Measurements from ENCODE around the gene RELL2. TPM values are rescaled to one million over a fixed set of nuclear protein-coding genes. Genes with fewer than 3 reads are reported as not detected.

RELL2 gene
- total RNA-seq, 2 experiments from 2014 or later: 28.0 to 43.1 TPM

DNA sequence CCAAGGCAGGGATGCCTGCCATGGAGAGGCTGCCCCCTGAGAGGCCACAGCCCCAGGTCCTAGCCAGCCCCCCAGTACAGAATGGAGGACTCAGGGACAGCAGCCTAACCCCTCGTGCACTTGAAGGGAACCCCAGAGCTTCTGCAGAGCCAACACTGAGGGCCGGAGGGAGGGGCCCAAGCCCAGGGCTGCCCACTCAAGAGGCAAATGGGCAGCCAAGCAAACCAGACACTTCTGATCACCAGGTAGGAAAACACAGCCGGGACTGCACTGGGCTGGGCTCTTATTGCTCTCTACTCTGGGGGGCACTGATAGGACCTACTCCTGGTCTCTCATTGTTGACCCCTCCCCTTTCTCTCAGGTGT, 3.2 kb downstream of the RELL2 start:
- H4K20me1 ChIP-seq (ENCODE audit: insufficient read depth, low read length): peaks cover 5% of the 10 kb centered on the region
- DNase-seq (ENCODE audit: low spot score): no peak
- peaks cover 23% of the 10 kb centered on the region for H3K79me2 ChIP-seq (ENCODE audit: insufficient read depth, low read depth, low read length)
- no peak overlapping the region for H2AFZ ChIP-seq (ENCODE audit: low read length)
- ChIA-PET CTCF (ENCODE audit: unreplicated experiment) (interaction anchor here (2.0 kb wide), 1 partner anchor 11 kb away, joined by 4 read pairs; the partner anchor contains the start of gene FCHSD1), POLR2A (no interaction called here)
- H3K9me2 ChIP-seq (ENCODE audit: insufficient read depth, low read length): no peaks in the 10 kb centered on the region
- BruUV-seq (replicated peaks): no TSS peak
- peaks cover 57% of the 10 kb centered on the region for H3K36me3 ChIP-seq (ENCODE audit: insufficient read depth, low read length)
- H3K4me2 ChIP-seq (ENCODE audit: low read length): no peak overlapping the region
- H3K27ac ChIP-seq (ENCODE audit: low read depth, low read length, poor library complexity, severe bottlenecking): no peak overlapping the region
- no peak for TF ChIP-seq EZH2phosphoT487 (IDR thresholded peaks at IDR 0.05; ENCODE audit: borderline replicate concordance, low read depth, low read length)
- TF ChIP-seq, protein P1, sequence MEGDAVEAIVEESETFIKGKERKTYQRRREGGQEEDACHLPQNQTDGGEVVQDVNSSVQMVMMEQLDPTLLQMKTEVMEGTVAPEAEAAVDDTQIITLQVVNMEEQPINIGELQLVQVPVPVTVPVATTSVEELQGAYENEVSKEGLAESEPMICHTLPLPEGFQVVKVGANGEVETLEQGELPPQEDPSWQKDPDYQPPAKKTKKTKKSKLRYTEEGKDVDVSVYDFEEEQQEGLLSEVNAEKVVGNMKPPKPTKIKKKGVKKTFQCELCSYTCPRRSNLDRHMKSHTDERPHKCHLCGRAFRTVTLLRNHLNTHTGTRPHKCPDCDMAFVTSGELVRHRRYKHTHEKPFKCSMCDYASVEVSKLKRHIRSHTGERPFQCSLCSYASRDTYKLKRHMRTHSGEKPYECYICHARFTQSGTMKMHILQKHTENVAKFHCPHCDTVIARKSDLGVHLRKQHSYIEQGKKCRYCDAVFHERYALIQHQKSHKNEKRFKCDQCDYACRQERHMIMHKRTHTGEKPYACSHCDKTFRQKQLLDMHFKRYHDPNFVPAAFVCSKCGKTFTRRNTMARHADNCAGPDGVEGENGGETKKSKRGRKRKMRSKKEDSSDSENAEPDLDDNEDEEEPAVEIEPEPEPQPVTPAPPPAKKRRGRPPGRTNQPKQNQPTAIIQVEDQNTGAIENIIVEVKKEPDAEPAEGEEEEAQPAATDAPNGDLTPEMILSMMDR (conservative IDR thresholded peaks at IDR 0.05; ENCODE audit: low read length): no peak
- intact Hi-C loops (cut with micrococcal nuclease; ENCODE audit: unreplicated experiment): no loop called here
- no peak overlapping the region for H3K4me3 ChIP-seq (ENCODE audit: low read depth, low read length, poor library complexity, severe bottlenecking)
- no peaks in the 10 kb centered on the region for H3K9me3 ChIP-seq (ENCODE audit: low read length)
- H3K4me1 ChIP-seq (ENCODE audit: insufficient read depth, low read length, poor library complexity, severe bottlenecking): peaks cover 20% of the 10 kb centered on the region

DNA sequence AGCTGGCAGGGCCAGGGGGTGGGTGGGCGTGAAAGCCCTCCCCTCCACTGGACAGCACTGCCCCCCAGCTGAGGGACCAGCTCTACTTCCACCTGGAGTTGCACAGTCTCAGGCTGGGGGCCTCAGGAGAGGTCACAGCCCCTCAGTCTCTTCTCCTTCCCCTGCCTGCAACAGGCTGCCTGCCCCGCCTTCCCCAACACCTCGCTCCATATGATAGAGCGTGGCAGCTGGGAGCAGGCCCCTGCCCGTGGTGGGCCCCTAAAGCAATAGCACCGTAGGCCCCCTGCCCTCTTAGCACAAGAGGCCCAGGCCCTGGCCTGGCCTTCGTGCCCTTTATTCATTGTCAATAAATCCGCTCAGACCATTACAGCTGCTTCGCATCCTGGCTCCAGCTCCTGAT, 3.9 kb downstream of the RELL2 start:
- Histone ChIP-seq H3K36me3 (ENCODE audit: insufficient read depth, low read length) (peaks cover 63% of the 10 kb centered on the region), H3K4me1 (ENCODE audit: insufficient read depth, low read length, poor library complexity, severe bottlenecking) (peaks cover 13% of the 10 kb centered on the region), H3K4me3 (ENCODE audit: low read depth, low read length, poor library complexity, severe bottlenecking) (no peak overlapping the region), H3K27ac (ENCODE audit: low read depth, low read length, poor library complexity, severe bottlenecking) (no peak overlapping the region), H3K9me2 (ENCODE audit: insufficient read depth, low read length) (no peaks in the 10 kb centered on the region), H3K4me2 (ENCODE audit: low read length) (no peak overlapping the region), H4K20me1 (ENCODE audit: insufficient read depth, low read length) (peaks cover 5% of the 10 kb centered on the region; the same call in 1 of the 2 replicates), H3K9me3 (ENCODE audit: low read length) (no peaks in the 10 kb centered on the region), H2AFZ (ENCODE audit: low read length) (no peak overlapping the region), H3K79me2 (ENCODE audit: insufficient read depth, low read depth, low read length) (peaks cover 17% of the 10 kb centered on the region; the same call in 1 of the 2 replicates)
- TF ChIP-seq, protein P1 (conservative IDR thresholded peaks at IDR 0.05; ENCODE audit: low read length): no peak
- no peak for TF ChIP-seq EZH2phosphoT487 (IDR thresholded peaks at IDR 0.05; ENCODE audit: borderline replicate concordance, low read depth, low read length)
- intact Hi-C loops (cut with micrococcal nuclease; ENCODE audit: unreplicated experiment): no loop called here
- ChIA-PET POLR2A (no interaction called here), CTCF (ENCODE audit: unreplicated experiment) (no interaction called here)
- no peak for DNase-seq (ENCODE audit: low spot score)
- no TSS peak for BruUV-seq (replicated peaks)

DNA sequence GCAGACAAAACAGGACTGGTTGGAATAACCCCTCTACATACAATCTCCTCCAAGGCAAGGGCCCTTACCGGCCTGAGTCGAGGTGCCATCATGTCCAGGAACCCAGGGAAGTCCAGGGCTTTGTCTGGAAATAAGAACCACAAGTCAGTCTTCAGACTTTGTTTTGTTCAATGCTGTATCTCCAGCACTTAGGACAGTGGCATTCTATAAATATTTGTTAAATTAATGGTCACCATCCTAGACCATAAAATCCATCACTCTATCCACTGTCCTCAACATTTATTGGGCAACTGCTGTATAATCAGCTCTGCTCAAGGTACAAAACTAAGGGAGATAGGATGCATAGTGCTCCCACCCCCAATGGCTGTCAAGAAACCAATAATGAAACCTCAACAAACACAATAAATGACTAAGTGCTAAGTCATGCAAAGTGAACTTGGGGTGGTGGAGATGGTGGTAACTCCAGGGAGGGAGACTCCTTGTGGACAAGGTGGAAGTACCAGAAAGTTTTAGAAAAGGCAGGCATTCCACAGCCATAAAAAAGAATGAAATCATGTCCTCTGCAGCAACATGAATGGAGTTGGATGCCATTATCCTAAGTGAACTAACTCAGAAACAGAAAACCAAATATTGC, 5.0 kb downstream of the RELL2 start:
- no peaks in the 10 kb centered on the region for H3K9me3 ChIP-seq (ENCODE audit: low read length)
- no peak overlapping the region for H3K4me3 ChIP-seq (ENCODE audit: low read depth, low read length, poor library complexity, severe bottlenecking)
- TF ChIP-seq, protein P1 (conservative IDR thresholded peaks at IDR 0.05; ENCODE audit: low read length): no peak
- no peak for TF ChIP-seq EZH2phosphoT487 (IDR thresholded peaks at IDR 0.05; ENCODE audit: borderline replicate concordance, low read depth, low read length)
- H4K20me1 ChIP-seq (ENCODE audit: insufficient read depth, low read length): no peaks in the 10 kb centered on the region
- DNase-seq (ENCODE audit: low spot score): no peak
- ChIA-PET CTCF (ENCODE audit: unreplicated experiment) (no interaction called here), POLR2A (interaction anchor here (1.1 to 1.5 kb wide), 3 partner anchors 9 to 208 kb away, joined by 3 to 5 read pairs (median 4); no protein-coding TSS in a partner anchor)
- no TSS peak for BruUV-seq (replicated peaks)
- no peaks in the 10 kb centered on the region for H3K9me2 ChIP-seq (ENCODE audit: insufficient read depth, low read length)
- H2AFZ ChIP-seq (ENCODE audit: low read length): no peak overlapping the region
- H3K36me3 ChIP-seq (ENCODE audit: insufficient read depth, low read length): peaks cover 63% of the 10 kb centered on the region
- H3K27ac ChIP-seq (ENCODE audit: low read depth, low read length, poor library complexity, severe bottlenecking): no peak overlapping the region
- H3K79me2 ChIP-seq (ENCODE audit: insufficient read depth, low read depth, low read length): peaks cover 8% of the 10 kb centered on the region; the same call in 1 of the 2 replicates
- no peak overlapping the region for H3K4me2 ChIP-seq (ENCODE audit: low read length)
- H3K4me1 ChIP-seq (ENCODE audit: insufficient read depth, low read length, poor library complexity, severe bottlenecking): peaks cover 11% of the 10 kb centered on the region
- intact Hi-C loops (cut with micrococcal nuclease; ENCODE audit: unreplicated experiment): no loop called here

All from OCI-LY7 (cell line).